D721Med (cell line): Measurements from ENCODE around the gene AADAC.

Source experiments
- DNase-seq: peaks from one replicate; pipeline ENCODE4 v3.0.0; 2011; ENCODE audit warnings: low spot score; ENCODE audit not compliant: insufficient read length
- FAIRE-seq: peaks from 2 replicates; lab custom pipeline; 2011; peaks lifted over from hg19 to GRCh38; lab: Jason Lieb, UNC
- CTCF ChIP-seq: IDR thresholded peaks from 2 replicates; pipeline ENCODE4 v1.5.1; 2012; ENCODE audit warnings: mild to moderate bottlenecking, control low read depth; ENCODE audit not compliant: insufficient read depth; ENCODE audit errors: missing control alignments

The AADAC gene

GRCh38 chr3:151772825-151773480, 41.0 kb upstream of the AADAC start:
- no peak for DNase-seq
- no peak for FAIRE-seq
- TF ChIP-seq CTCF = no peak

GRCh38 chr3:151774235-151774634, 39.7 kb upstream of the AADAC start:
- no peak for TF ChIP-seq CTCF
- FAIRE-seq (no peak), DNase-seq (no peak)

- DNase-seq (no peak), FAIRE-seq (no peak)
- TF ChIP-seq CTCF = no peak
Measured at GRCh38 chr3:151774910-151775309, 39.0 kb upstream of the AADAC start.

- no peak for TF ChIP-seq CTCF
- DNase-seq (no peak), FAIRE-seq (no peak)
Measured at GRCh38 chr3:151775314-151776258, 38.3 kb upstream of the AADAC start.

- TF ChIP-seq CTCF = no peak
- FAIRE-seq = no peak
- DNase-seq = no peak
Measured at GRCh38 chr3:151776259-151776740, 37.6 kb upstream of the AADAC start.

GRCh38 chr3:151777880-151778279, 36.0 kb upstream of the AADAC start:
- TF ChIP-seq CTCF = no peak
- DNase-seq (no peak), FAIRE-seq (no peak)
